Measurements from ENCODE around the gene CLEC2L. TPM values are rescaled to one million over a fixed set of nuclear protein-coding genes. Genes with fewer than 3 reads are reported as not detected.
"Not testable (repeated sequence)": the region's sequence is repeated elsewhere in the genome, so short reads cannot be mapped to it uniquely, and the experiment has no call there.

Gene CLEC2L
- total RNA-seq, 1 donor from 2014 or later, result 0.38 TPM

- no peak overlapping the region for H3K4me3 Mint-ChIP-seq
- no peaks in the 10 kb centered on the region for H3K4me1 Mint-ChIP-seq
- H3K27me3 Mint-ChIP-seq (ENCODE audit: low read depth), result peaks cover 12% of the 10 kb centered on the region
- H3K27ac Mint-ChIP-seq, result no peak overlapping the region
- no peaks in the 10 kb centered on the region for H3K9me3 Mint-ChIP-seq
- no peaks in the 10 kb centered on the region for H3K36me3 Mint-ChIP-seq
- TF ChIP-seq CTCF (IDR thresholded peaks at IDR 0.05; ENCODE audit: unreplicated experiment), result no peak
- DNase-seq (ENCODE audit: low spot score in 2 of 2, unreplicated experiment in 2 of 2), result no peak
Observed at GRCh38 chr7:139544645-139545044, 21.2 kb downstream of the CLEC2L start.

- DNase-seq (ENCODE audit: low spot score in 2 of 2, unreplicated experiment in 2 of 2), result no peak
- Mint-ChIP-seq H3K27me3 (ENCODE audit: low read depth) (no peaks in the 10 kb centered on the region), H3K9me3 (no peaks in the 10 kb centered on the region), H3K27ac (no peak overlapping the region), H3K36me3 (no peaks in the 10 kb centered on the region), H3K4me1 (no peaks in the 10 kb centered on the region), H3K4me3 (no peak overlapping the region)
- TF ChIP-seq CTCF (IDR thresholded peaks at IDR 0.05; ENCODE audit: unreplicated experiment), result no peak
Observed at GRCh38 chr7:139548302-139549028, 25.0 kb downstream of the CLEC2L start.

- not testable (repeated sequence) for H3K9me3 Mint-ChIP-seq; H3K4me1 Mint-ChIP-seq; H3K36me3 Mint-ChIP-seq; H3K27ac Mint-ChIP-seq; H3K27me3 Mint-ChIP-seq (ENCODE audit: low read depth); H3K4me3 Mint-ChIP-seq
- peak in 1 of 2 experiments; percentile 11 for DNase-seq (ENCODE audit: low spot score in 2 of 2, unreplicated experiment in 2 of 2)
Observed at GRCh38 chr7:139553991-139554700, 30.7 kb downstream of the CLEC2L start.

- H3K27me3 Mint-ChIP-seq (ENCODE audit: low read depth), result peaks cover 9% of the 10 kb centered on the region
- no peak overlapping the region for H3K4me3 Mint-ChIP-seq
- no peak for TF ChIP-seq CTCF (IDR thresholded peaks at IDR 0.05; ENCODE audit: unreplicated experiment)
- no peak for DNase-seq (ENCODE audit: low spot score in 2 of 2, unreplicated experiment in 2 of 2)
- H3K36me3 Mint-ChIP-seq, result peaks cover 13% of the 10 kb centered on the region
- no peaks in the 10 kb centered on the region for H3K4me1 Mint-ChIP-seq
- peaks cover 14% of the 10 kb centered on the region for H3K9me3 Mint-ChIP-seq
- no peak overlapping the region for H3K27ac Mint-ChIP-seq
Observed at GRCh38 chr7:139557857-139558581, 34.5 kb downstream of the CLEC2L start.

GRCh38 chr7:139559364-139560105 is 36.0 kb downstream of the CLEC2L start:
- Mint-ChIP-seq H3K4me3 (no peak overlapping the region), H3K27ac (no peak overlapping the region), H3K9me3 (peaks cover 14% of the 10 kb centered on the region), H3K36me3 (peaks cover 19% of the 10 kb centered on the region), H3K4me1 (no peaks in the 10 kb centered on the region), H3K27me3 (ENCODE audit: low read depth) (peaks cover 9% of the 10 kb centered on the region)
- no peak for TF ChIP-seq CTCF (IDR thresholded peaks at IDR 0.05; ENCODE audit: unreplicated experiment)
- no peak for DNase-seq (ENCODE audit: low spot score in 2 of 2, unreplicated experiment in 2 of 2)

Data from mesothelial cell of epicardium (in vitro differentiated cells).